GM18861 (cell line): ENCODE data around the gene RAB40C.
A peak's percentile ranks its signal among the peaks of the same experiment; 100 is the strongest.

ENCODE experiments used
- ATAC-seq: cut with Tn5 transposase; IDR thresholded peaks from one replicate; pipeline ENCODE4 v1.9.1; 2021; ENCODE audit not compliant: unreplicated experiment

Gene RAB40C

DNA sequence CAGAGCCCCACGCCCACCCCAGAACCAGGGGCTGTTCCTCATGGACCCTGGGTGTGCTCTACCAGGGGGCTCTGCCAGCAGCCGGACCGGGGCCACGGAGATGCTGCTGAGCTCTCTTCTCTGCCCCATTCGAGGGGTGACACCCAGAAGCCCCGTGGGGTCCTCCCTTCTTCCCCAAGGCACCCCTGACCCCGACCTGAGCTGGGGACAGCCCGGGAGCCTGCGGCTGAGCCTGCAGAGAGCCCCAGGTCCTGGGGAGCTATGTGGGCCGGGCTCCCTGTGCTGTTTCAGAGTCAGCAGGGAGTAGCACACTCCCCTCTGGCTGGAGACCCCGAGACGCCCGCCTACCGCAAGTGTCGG, 30.9 kb upstream of the RAB40C start:
- no peak for ATAC-seq

DNA sequence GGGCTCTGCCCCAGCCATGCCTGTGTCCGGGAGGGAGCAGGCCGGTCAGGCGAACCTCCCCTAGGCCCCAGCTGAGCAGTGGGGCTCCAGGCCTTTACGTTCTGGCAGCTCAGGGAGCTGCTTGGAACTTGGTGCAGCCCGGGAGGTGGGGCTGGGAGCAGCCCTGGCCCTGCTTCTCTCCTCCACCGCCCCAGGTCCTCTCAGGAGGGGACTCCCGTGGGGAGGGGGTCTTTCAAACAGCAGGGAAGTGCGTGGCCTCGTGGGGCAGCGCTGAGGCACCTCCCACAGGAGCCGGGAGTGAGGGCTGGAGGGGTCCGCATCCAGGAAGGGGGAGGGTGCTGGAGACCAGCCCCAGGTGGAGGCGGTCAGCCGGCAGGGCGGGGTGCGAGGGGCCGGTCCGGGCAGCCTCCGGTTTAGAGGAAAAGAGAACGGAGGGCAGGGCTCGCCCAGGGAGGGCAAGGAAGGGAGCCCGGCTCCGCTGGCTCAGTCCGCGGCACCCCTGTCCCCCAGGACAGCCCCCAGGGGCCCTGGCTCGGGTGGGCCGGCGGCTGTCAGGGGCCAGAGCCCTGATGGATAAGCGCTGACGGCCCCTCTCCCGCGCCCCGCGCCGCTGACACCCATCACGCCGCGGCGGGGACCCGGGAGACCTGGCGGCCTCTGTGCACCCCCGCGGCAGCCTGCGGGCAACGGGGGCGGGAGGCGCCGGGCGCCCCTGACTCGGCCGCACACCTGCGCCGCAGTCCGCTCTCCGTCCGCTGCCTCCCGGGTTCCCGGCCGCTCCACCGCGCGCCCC, 30.3 kb upstream of the RAB40C start:
- no peak for ATAC-seq

DNA sequence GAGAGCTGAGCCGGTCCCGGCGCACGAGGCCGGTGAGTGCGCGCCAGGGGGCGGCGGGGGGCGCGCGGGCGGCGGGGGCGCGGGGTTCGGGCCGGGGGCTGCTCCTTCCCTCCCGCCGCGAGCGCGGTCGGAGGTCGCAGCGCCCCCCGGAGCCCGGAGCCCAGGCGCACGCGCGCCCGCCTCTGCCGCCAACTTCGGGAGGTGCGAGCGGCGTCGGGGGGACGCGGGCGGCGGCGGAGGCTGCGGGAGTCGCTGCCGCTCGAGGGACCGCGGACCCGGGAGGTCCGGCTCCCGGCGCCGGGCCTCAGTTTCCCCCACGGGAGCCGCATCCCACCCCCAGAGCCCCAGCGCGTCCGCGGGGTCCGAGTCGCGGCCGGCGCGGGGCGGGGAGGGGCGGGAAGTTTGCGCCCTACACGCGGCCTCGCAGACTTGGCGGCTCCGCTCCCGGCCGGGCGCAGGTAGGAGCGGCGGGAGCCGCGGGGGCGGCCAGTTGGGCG, 29.6 kb upstream of the RAB40C start, which contains the start of gene PRR35:
Gene PRR35, plus strand, starts transcription at position 191 of the 497 bp plus-strand sequence. CDS start 2,901 bp downstream, outside the sequence.
- no peak for ATAC-seq

DNA sequence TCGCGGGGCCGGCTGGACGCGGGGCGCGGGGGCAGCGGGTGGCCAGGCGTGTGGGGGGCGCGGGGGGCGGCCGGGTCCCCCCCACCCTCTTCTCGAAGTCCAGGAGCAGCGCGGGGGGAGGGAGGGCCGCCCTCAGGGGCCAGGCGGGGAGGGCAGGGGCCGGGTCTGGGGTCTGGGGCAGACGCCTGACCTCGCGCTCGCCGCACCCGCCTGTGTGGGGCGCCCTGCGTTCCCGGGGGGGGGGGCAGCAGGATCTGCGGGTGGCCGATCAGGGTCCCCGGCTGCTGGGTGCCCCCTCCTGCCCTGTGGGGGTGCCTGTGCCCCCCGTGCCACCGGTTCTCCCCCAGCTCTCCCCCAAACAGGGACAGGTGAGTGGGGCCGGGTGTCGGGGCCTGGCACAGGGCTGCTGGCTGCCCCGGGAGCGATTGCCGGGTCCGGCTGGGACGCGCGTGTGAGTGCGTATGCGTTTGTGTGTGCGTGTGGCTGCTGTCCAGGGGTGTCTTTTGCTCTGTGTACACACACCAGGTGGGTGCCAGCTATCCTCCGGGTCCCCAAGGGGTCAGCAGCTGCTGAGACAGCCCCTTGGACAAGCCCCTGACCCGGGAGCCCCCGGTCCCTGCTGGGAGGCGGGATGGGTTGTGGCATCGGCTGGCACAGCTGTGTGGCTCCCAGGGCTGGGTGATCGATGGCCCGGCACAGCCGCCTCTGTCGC, 29.0 kb upstream of the RAB40C start:
- ATAC-seq, result no peak

DNA sequence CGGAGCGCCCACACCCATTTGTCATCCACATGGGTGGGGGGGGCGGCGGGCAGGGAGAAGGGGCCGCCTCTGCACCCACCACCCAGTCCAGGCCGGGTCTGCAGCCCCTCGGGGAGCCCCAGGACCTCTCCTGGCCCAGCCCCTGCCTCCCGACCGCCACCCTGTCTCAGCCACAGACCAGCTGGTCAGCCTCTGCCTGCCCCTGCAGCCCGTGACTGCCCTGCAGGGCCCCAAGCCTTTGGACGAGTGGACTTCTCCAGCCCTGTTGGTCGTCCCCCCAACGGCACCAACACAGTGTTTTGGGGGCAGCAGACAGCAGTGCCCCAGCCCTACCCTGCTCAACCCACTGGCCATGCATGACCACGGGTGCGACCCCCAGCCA, 28.5 kb upstream of the RAB40C start:
- ATAC-seq, result no peak

DNA sequence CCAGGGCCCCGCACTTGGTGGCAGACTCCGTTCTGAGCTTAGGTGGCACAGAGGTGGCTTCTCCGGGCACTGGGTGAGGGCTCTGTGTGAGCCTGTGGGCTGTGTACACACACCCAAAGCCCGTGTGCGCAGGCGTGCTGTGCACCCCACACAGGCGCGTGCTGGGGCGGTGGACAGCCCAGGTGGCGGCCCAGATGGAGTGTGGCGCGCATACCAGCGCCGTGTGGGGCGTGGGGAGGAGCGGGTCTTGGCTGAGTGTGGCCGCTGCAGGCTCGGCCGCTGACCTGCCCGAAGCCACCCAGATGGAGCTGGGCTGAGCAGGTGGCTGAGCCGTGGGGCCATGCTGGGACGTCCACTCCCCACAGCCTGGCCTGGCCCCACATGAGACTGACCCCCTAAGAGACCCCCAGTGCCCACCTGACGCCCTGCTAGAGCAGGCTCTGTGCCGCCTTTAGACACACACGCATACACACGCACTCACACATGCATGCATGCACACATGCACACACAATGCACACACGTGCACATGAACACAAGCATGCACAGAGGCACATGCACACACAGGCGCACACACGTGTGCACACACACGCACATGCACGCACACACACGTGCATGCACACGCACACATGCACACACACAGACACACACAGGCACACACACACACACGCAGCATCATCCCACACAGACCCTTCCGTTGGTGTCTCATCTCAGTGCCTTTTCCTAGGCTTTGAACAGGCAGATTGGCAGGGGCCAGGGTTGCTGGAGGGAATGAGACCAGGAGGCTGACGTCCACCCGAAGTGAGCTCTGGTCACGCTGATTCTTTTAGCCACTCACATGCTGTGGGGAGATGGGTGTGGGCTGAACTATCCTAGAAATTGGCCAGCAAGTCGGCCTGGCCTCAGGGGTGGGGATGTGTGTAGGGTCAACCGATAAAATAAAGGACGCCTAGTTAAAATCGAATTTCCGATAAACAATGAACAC, 27.6 kb upstream of the RAB40C start:
- no peak for ATAC-seq

DNA sequence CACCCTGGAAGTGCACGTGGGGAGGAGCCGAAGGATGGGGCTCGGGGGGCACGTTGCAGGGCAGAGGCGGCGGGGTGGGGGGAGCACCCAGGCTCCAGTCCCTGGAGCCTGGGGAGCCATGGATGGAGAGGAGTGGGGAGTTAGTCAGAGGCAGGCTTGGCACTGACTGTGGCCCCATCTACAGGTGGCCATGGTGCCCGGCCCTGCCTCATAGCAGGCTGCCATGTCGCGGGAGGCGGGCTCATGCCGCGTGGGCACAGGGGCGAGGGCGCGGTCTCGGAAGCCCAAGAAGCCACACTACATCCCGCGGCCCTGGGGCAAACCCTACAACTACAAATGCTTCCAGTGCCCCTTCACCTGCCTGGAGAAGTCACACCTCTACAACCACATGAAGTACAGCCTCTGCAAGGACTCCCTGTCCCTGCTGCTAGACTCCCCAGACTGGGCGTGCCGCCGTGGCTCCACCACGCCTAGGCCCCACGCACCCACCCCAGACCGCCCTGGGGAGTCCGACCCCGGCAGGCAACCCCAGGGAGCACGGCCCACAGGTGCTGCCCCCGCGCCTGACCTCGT, 26.7 kb upstream of the RAB40C start:
- no peak for ATAC-seq

DNA sequence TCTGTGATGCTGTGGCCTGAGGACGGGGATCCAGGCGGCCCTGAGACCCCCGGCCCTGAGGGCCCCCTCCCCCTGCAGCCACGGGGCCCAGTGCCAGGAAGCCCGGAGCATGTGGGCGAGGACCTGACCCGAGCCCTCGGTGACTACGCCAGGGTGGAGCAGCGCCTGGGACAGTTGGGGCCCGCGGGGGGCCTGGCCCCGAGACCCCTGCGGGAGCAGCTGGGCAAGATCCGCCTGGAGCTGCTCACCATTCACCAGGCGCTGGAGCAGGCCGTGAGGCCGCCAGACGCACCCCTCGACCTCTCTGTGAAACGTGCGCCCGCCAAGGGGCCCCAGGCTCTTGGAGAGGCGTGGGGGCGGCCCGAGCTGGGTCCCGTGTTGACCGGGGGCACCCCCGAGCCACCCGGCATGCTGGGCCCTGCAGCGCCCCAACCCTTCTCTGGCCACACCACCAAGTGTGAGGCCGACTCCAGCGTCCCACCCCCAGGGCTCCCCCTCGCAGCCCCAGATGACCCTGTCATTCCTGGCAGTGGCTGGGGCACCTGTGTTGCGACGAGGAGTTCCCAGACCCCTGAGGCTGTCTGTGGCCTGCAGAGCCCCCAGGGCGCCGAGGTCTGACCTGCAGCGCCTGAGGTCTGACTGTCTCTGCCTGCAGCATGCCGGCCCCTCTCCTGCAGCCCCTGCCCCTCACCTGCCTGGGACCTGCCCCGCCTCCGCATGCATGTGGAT, 25.0 kb upstream of the RAB40C start:
- no peak for ATAC-seq

DNA sequence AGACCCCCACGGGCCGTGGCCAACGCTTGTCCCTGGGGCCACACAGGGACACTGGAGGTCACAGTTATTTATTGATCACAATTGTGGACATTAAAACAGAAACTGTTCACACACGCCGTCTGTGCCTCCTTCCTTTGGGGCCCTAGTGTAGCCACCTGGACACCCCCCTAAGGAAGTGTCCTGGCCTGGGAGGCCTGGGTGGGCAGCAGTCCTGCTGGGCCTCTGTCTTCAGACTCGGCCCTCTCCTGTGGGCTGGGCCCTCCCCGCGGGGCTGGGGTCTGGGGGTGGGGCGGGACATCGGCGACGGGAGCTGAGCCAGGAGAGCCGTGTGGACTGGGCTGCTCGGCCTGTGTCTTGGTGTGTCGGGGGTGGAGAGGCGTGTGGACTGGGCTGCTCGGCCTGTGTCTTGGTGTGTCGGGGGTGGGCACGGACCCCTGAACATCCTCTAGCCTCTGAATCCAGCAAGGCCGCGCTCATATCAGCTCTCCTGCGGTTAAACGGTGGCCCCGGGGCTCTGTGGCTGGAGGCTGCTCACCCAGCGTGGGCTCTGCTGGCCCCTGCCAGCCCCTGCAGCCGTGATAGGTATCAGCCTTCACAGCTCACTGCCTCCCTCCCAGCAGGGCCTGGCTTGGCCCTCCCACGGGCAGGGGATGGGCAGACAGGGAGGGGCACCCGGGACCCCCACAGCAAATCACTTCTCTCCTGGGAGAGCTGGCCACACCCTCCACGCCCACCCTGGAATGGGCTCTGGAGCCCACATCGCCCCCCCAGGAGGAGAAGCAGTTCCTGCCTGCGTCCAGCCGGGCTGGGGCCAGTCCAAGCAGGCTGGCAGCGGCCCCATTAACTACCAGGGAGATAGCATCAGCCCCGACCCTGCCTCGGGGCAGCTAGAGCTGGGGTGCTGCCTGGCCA, 24.2 kb upstream of the RAB40C start:
- ATAC-seq, result no peak

DNA sequence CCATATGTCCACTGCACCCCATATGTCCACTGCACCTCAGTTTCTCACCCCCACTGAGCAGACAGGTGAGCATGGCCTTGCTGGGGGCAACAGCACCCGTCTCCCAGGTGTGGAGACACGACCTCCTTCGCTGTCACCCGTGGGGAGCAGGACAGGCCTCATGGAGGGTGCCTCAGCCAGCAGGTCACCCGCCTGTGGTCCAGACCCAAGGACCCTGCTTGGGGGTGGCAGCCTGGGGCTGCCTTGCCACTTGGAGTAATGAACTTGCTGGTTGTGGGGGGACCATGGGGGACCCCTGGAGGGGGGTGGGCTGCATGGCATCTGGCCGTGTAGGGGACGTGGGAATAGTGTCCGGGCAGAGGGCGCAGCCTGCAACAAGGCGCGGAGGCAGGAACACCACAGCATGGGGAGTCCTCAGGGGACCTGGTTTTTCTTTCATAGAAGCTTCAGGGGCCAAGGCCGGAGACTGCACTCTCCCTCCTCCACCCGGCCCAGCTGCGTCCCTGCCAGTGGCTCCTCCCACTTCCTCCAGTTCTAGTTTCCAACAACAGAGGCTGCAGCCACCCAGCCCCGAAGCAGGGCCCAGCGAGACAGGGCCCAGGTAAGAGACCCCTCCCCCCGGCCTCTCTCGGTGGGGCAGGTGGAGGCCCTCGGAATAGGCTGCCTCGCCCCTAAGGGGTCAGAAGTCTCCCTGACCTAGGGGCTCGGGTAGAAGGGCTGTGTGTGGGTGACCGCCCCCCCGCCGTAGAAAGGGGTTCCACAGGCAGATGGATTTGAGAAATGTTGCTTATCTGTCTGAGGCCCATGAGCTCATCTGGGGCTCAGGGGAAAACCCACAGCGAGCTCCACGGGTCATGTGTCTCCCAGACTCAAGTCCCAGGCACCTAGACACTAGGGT, 23.1 kb upstream of the RAB40C start, which contains the start of gene NHLRC4:
Gene NHLRC4, plus strand, starts transcription at position 531 of the 898 bp plus-strand sequence. CDS start 1,043 bp downstream, outside the sequence.
- peak; percentile 46 for ATAC-seq

DNA sequence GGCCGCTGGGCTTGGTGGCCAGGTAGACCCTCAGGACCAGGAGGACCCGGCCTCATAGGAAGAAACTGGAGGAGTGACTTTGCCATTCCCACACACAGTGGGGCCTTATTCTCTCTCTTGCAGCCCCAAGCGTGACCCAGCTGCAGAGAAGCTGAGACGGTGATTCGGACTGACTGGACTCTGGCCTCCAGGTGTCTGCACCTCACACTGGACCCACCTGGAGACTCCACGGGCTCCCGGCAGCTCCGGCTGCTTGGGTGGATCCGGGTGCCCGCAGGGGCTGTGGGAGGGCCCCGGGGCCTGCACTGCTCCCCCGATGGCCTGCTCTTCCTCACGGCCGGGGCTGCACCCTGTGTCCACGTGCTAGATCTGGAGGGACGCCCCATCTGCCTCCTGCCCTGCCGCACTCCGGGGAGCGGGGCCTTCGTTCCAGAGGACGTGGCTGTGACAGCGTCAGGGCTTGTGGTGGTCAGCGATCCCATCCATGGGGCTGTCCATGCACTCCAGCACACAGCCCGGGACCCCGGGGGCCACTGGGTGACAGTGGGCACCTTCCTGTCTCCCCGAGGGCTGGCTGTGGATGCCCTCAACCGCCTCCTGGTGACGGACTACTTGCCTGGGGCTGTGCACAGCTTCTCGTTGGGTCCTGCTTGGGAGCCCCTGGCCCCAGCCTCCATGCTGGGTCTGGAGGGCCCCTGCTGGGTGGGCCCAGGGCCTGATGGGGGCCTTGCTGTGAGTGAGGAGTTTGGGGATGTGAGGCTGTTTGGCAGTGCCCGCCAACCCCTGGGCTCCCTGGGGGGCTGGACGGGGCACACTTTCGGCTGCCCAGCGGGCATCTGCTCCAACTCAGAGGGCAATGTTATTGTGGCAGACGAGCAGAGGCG, 22.3 kb upstream of the RAB40C start:
- no peak for ATAC-seq

DNA sequence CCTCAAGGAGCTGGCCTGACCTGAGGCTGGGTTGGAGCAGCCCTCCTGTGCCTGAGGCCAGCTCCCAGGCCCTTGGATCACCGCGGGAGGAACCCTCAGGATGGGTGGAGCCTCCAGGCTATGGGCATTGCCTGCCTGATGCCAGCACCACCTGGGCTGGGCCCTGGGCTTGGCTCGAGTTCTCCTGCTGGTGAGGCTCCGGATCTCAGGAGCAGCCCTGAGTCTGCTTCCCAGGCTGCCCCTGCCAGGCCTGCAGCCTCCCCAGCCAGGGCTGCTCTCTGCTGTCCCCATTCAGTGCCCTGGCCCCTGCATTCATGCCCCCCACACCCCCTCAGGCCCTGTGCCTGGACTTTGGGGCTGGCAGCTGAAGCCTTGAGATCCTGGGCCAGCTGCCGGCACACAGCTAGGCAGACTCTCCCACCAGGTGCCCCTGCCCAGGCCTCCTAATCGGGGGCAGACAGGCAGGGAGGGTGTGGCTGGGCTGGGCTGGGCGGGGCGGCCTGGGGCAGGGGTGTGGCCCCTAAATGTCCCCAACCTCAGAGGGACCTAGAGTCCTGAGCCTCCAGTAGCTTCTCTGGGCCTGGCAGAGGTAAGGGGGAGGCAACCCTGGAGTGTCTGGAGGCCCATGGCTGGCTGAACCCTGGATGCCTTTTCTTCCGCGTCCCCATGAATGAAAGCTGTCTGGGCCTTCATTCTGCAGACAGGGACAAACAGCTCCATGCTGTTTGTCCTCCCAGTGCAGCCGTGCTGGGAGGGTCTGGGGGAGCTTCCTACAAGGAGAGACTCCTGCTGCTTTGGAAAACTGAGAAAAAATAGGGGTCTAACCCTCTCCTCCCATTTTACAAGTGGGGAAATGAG, 21.2 kb upstream of the RAB40C start:
- ATAC-seq, result no peak

DNA sequence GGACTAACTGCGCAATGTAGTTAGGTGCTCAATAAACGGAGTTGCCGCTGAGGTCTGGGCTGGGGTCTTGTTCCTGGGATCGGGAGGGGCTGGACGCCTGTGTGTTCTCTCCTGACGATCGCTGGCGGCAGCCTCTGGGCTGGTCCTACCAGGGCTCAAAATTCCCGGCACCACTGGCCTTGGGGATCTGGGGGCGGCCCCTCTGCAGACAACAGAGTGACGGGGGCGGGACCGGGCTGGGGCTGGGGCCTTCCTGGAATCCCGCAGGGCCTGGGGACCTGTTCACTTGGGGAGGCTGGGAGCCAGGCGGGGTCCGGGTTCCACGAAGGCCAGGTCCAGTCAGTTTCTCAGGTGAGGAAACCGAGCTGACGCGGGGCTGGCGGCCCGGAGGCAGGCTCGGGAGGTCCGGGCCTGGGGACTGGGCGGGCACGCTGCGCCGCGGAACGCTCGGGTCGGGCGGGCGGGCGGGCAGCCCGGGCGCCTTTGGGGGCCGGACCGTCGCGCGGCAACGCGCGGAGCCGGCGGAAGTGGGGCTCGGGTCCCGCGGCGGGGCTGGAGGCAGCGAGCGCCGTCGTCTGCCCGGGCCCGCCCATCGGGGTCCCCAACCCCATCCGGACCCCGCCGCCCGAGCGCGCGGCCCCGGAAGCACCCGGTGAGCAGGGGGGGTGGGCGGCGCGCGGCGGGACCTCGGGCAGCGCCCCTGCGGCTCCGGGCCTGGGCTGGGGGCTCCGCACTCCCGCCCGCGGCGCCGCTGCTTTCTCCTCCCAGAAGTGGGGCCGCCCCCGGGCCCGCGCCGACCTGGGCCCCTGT, 20.2 kb upstream of the RAB40C start, which contains the start of gene PIGQ:
Gene PIGQ, plus strand, starts transcription at position 524 of the 810 bp plus-strand sequence. CDS start 4,107 bp downstream, outside the sequence.
- peak; percentile 58 for ATAC-seq

DNA sequence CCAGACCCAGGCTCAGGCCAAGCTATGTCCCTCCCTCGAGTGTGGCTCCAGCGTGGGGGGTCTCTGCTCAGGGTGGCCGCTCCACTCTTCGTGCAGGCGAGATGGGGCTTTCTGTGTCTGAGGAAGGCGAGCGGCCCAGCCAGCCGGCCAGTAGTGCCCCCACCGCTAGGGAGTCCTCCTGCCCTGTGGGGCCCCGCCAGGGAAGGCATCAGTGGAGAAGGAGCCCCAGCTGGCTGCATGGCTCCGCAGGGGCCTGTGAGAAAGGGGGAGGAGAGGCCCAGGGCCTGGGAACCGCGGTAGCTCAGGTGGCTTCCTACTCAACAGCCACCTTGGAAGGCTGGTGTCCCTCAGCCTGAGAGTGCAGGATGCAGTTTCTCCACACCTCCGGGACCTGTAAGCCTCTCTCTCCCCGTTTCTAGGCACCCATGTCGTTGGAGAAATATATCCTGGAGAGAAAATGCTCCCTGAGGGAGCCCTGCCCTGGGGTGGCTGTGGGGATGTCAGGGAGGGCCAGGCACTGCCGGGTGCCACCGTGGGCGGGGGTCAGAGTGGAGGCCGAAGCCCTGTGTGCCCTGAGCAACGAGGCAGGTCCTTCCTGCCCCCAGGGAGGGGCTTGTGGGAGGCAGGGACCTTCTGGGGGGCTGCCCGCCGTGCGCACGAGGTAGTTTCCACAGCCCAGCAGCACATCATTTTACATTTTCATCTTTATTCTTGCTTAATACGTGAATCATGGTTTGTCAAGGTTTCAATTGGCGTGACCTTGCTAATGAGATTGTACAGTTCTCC, 16.8 kb upstream of the RAB40C start:
- ATAC-seq, result no peak
